ENCODE results near the gene ZMYND19. TPM values are rescaled to one million over a fixed set of nuclear protein-coding genes. Genes with fewer than 3 reads are reported as not detected.
A peak's percentile ranks its signal among the peaks of the same experiment; 100 is the strongest.

ZMYND19 gene
- total RNA-seq, 3 donors from 2014 or later = 14.2 to 18.5 (median 18.4) TPM

DNA sequence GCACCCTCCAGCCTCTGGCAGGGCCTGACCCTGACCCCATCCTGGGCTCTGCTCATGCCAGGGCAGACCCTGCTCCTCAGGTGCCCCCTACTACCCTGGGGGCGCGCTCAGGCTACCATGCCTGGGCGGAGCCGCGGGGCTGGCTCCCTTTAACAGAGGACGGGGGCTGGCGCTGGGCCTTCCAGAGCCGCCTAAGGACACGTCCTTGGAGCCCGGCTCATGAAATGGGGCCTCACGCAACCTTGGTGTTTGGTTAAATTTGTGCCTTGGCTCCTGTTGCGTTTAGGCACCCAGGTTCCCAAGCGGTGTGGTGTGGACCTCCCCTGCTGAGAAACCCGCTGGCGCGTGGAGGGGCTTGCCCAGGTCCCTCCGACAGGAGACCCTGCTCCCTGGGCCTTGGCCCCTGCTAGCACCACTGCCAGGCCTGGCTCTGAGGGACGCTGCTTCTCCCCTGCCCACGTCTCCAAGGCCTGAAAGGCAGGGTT is 25.1 kb upstream of the ZMYND19 start:
- Histone ChIP-seq H3K9me3 (no peaks in the 10 kb centered on the region), H3K4me1 (ENCODE audit: low read depth) (peaks cover 46% of the 10 kb centered on the region), H3K4me3 (no peak overlapping the region), H3K36me3 (ENCODE audit: low read depth) (peaks cover 10% of the 10 kb centered on the region)
- DNase-seq = peak in 1 of 3 donors; percentile 31
- intact Hi-C loops (cut with DNase I, micrococcal nuclease) = no loop called here
- TF ChIP-seq CTCF (IDR thresholded peaks at IDR 0.05) = no peak
- ATAC-seq = no peak

GRCh38 chr9:137614631-137615386 is 24.5 kb upstream of the ZMYND19 start:
- Histone ChIP-seq H3K9me3 (no peaks in the 10 kb centered on the region), H3K36me3 (ENCODE audit: low read depth) (peaks cover 10% of the 10 kb centered on the region), H3K4me3 (no peak overlapping the region), H3K4me1 (ENCODE audit: low read depth) (peaks cover 40% of the 10 kb centered on the region)
- no peak for ATAC-seq
- no peak for DNase-seq
- intact Hi-C loops (cut with DNase I, micrococcal nuclease) = no loop called here
- no peak for TF ChIP-seq CTCF (IDR thresholded peaks at IDR 0.05)

GRCh38 chr9:137613738-137614523 is 23.6 kb upstream of the ZMYND19 start:
- ATAC-seq = no peak
- H3K9me3 ChIP-seq = no peaks in the 10 kb centered on the region
- TF ChIP-seq CTCF (IDR thresholded peaks at IDR 0.05) = no peak
- no peak overlapping the region for H3K4me3 ChIP-seq
- H3K4me1 ChIP-seq (ENCODE audit: low read depth) = peaks cover 38% of the 10 kb centered on the region
- peak in 1 of 3 donors; percentile 51 for DNase-seq
- intact Hi-C loops (cut with DNase I, micrococcal nuclease) = no loop called here
- H3K36me3 ChIP-seq (ENCODE audit: low read depth) = peaks cover 10% of the 10 kb centered on the region

DNA sequence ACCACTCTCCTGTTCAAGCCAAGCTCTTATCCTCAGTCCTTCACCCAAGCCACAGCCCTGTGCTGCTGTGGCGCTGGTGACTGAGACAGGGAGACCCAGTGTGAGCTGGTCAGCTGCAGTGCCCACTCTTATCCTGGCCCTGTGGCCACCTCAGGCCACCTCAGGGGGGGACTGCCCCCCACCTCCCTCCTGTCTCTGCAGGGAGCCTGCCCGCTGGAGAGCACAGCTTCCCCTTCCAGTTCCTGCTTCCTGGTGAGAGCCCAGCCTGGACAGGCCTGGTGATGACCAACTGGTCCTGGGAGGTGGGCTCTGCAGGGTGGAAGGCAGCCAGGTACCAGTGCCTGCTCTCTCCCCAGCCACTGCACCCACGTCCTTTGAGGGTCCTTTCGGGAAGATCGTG is 22.9 kb upstream of the ZMYND19 start:
- intact Hi-C loops (cut with DNase I, micrococcal nuclease) = no loop called here
- ATAC-seq (no peak), DNase-seq (no peak)
- H3K4me3 ChIP-seq = no peak overlapping the region
- peaks cover 38% of the 10 kb centered on the region for H3K4me1 ChIP-seq (ENCODE audit: low read depth)
- peaks cover 10% of the 10 kb centered on the region for H3K36me3 ChIP-seq (ENCODE audit: low read depth)
- no peak for TF ChIP-seq CTCF (IDR thresholded peaks at IDR 0.05)
- H3K9me3 ChIP-seq = no peaks in the 10 kb centered on the region

DNA sequence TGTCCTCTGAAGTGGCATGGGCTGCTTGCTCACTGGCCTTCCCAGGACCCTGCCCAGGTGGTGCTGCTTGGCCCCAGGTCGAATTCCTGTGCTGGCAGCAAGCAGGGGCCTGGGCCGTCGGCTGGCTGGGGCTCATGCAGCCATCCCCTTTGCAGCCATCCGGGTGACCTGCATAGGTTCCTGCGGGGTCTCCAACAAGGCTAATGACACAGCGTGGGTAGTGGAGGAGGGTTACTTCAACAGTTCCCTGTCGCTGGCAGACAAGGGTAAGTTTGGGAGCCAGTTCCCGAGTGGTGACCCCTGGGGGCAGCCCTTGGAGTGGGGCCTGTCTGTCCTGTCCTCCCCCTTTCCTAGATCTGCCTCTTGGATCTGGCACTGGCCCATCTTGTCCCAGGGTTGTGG is 22.4 kb upstream of the ZMYND19 start:
- Histone ChIP-seq H3K36me3 (ENCODE audit: low read depth) (peaks cover 10% of the 10 kb centered on the region), H3K4me3 (no peak overlapping the region), H3K4me1 (ENCODE audit: low read depth) (peaks cover 38% of the 10 kb centered on the region), H3K9me3 (no peaks in the 10 kb centered on the region)
- intact Hi-C loops (cut with DNase I, micrococcal nuclease) = no loop called here
- ATAC-seq (peak; percentile 1), DNase-seq (no peak)
- no peak for TF ChIP-seq CTCF (IDR thresholded peaks at IDR 0.05)
